Neural progenitor cell (in vitro differentiated cells): ENCODE data around the gene VWC2L.

ENCODE experiments used
- EZH2 ChIP-seq: fragments of 200-600 bp; sonication (generic); IDR thresholded peaks from 2 replicates; pipeline ENCODE4 v1.6.1; 2017; ENCODE audit warnings: antibody characterized with exemption, mild to moderate bottlenecking, moderate library complexity
- EZH2phosphoT487 ChIP-seq: fragments of 200-600 bp; sonication (generic); IDR thresholded peaks from 2 replicates; pipeline ENCODE4 v1.6.1; 2017; ENCODE audit warnings: antibody characterized with exemption
- TF ChIP-seq, protein P1 (sequence below): fragments of 200-600 bp; sonication (generic); IDR thresholded peaks from 2 replicates; pipeline ENCODE4 v1.5.1; 2017; ENCODE audit warnings: antibody characterized with exemption, mild to moderate bottlenecking

DNA sequence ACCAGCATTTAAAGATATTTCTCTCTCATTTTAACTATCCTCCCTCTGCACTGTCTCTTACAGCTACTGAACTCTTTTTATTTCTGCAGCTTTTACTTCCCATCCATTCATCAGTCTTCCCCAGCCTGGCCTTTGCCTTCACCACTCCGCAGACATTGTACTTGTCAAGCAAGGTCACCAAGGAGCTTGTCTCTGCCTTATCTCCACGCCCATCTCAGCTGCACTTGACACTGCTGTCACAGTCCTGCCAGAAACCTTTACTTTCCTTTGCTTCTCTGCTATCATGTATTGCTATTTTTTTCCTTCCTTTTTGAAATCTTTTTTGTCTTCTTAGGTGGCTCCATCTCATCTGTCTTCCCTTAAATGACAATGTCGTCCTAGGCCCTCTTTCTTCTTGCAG, 147.0 kb downstream of the VWC2L start:
- TF ChIP-seq, protein P1, sequence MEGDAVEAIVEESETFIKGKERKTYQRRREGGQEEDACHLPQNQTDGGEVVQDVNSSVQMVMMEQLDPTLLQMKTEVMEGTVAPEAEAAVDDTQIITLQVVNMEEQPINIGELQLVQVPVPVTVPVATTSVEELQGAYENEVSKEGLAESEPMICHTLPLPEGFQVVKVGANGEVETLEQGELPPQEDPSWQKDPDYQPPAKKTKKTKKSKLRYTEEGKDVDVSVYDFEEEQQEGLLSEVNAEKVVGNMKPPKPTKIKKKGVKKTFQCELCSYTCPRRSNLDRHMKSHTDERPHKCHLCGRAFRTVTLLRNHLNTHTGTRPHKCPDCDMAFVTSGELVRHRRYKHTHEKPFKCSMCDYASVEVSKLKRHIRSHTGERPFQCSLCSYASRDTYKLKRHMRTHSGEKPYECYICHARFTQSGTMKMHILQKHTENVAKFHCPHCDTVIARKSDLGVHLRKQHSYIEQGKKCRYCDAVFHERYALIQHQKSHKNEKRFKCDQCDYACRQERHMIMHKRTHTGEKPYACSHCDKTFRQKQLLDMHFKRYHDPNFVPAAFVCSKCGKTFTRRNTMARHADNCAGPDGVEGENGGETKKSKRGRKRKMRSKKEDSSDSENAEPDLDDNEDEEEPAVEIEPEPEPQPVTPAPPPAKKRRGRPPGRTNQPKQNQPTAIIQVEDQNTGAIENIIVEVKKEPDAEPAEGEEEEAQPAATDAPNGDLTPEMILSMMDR: no peak
- no peak for TF ChIP-seq EZH2
- TF ChIP-seq EZH2phosphoT487: no peak
